HepG2 (cell line): ENCODE data around the gene FAM110A. TPM values are rescaled to one million over a fixed set of nuclear protein-coding genes. Genes with fewer than 3 reads are reported as not detected.

ENCODE experiments used
- ATAC-seq: fragments of 200-7000 bp; cut with Tn5 transposase; 3 replicates; pipeline ENCODE4 v1.9.1; 2020; ENCODE audit warnings: mild to moderate bottlenecking, moderate library complexity
- BruUV-seq: library from RNA; stranded (reverse); fragments of 400-500 nt; replicated peaks from 2 replicates; lab custom pipeline; 2021; lab: Mats Ljungman, UMichigan
- CTCF ChIA-PET: fragments of 300-600 bp; formaldehyde crosslinking; extraction: SDS; loops from one replicate; lab custom pipeline; 2021; ENCODE audit warnings: low total read pairs, inconsistent platforms, low intra/inter-chr PET ratio; lab: Yijun Ruan, JAX
- POLR2A ChIA-PET: fragments of 350-600 bp; sonication (Branson Sonifier 250); formaldehyde crosslinking; loops from one replicate; lab custom pipeline; 2020; ENCODE audit warnings: antibody characterized with exemption, inconsistent platforms; lab: Yijun Ruan, JAX
- DNase-seq: peaks from one replicate; pipeline ENCODE4 v3.0.0-alpha.2; 2015; ENCODE audit warnings: low spot score
- FAIRE-seq: peaks from 3 replicates; lab custom pipeline; 2011; peaks lifted over from hg19 to GRCh38; lab: Jason Lieb, UNC
- H2AFZ ChIP-seq: one replicate; pipeline ENCODE4 v1.6.1; 2011; ENCODE audit warnings: low read length, inconsistent platforms
- H3K27ac ChIP-seq: fragments of 300-600 bp; 3 replicates; pipeline ENCODE4 v1.8.0; 2011; ENCODE audit warnings: mixed run types, mild to moderate bottlenecking, mixed read lengths, low read length, inconsistent platforms; ENCODE audit not compliant: insufficient read depth; ENCODE audit errors: extremely low read length
- H3K27me3 ChIP-seq, 2 experiments: fragments of 200-600 bp in 1 of 2; 2 replicates in 1 of 2; 3 replicates in 1 of 2; pipeline versions ENCODE4 v1.6.0 to v1.8.0; 2011; ENCODE audit warnings: low read length in 2 of 2, mild to moderate bottlenecking in 2 of 2, moderate library complexity in 2 of 2, inconsistent platforms in 1 of 2; ENCODE audit not compliant: insufficient read depth in 2 of 2, control insufficient read depth in 1 of 2
- H3K36me3 ChIP-seq, 2 experiments: fragments of 200-600 bp in 1 of 2; replicated peaks in 1 of 2; 2 replicates in 1 of 2; 3 replicates in 1 of 2; pipeline versions ENCODE4 v1.5.1 to v1.8.0; 2011; ENCODE audit warnings: low read length in 2 of 2, inconsistent platforms in 1 of 2; ENCODE audit not compliant: insufficient read depth in 2 of 2, control insufficient read depth in 1 of 2
- H3K4me1 ChIP-seq: 2 replicates; pipeline ENCODE4 v1.5.1; 2012; ENCODE audit warnings: low read length, inconsistent platforms; ENCODE audit not compliant: insufficient read depth
- H3K4me2 ChIP-seq: 2 replicates; pipeline ENCODE4 v1.6.0; 2011; ENCODE audit warnings: low read depth, low read length, inconsistent platforms
- H3K4me3 ChIP-seq, 3 experiments: fragments of 200-600 bp in 1 of 3; sonication (generic), shearing (Covaris generic) in 1 of 3; replicated peaks in 1 of 3; 2 replicates each; pipeline ENCODE4 v1.5.1; 2011 to 2016; ENCODE audit warnings: low read length in 3 of 3, inconsistent platforms in 2 of 3, low read depth in 2 of 3, mild to moderate bottlenecking in 2 of 3, control low read depth in 1 of 3, mixed read lengths in 1 of 3; ENCODE audit not compliant: insufficient read depth in 1 of 3
- H3K79me2 ChIP-seq: one replicate; pipeline ENCODE4 v1.6.1; 2011; ENCODE audit warnings: low read length, inconsistent platforms; ENCODE audit not compliant: insufficient read depth
- H3K9ac ChIP-seq: 2 replicates; pipeline ENCODE4 v1.6.0; 2011; ENCODE audit warnings: mild to moderate bottlenecking, low read depth, low read length, inconsistent platforms; ENCODE audit not compliant: insufficient read depth
- H3K9me3 ChIP-seq: 2 replicates; pipeline ENCODE4 v1.5.1; 2012; ENCODE audit warnings: mild to moderate bottlenecking, low read length
- H4K20me1 ChIP-seq: 2 replicates; pipeline ENCODE4 v1.6.0; 2011; ENCODE audit warnings: inconsistent platforms, mild to moderate bottlenecking, low read length, moderate library complexity; ENCODE audit not compliant: insufficient read depth
- KDM2A ChIP-seq: sonication (generic); formaldehyde crosslinking; IDR thresholded peaks from 2 replicates; pipeline ENCODE4 v1.4.0; 2020; ENCODE audit warnings: low read depth, missing genetic modification reagents, borderline replicate concordance
- KMT2B ChIP-seq: IDR thresholded peaks from 2 replicates; pipeline ENCODE4 v1.6.1; 2016; ENCODE audit warnings: missing genetic modification reagents, missing compliant biosample characterization
- ZBTB38 ChIP-seq: sonication (generic); formaldehyde crosslinking; IDR thresholded peaks from 2 replicates; pipeline ENCODE4 v1.5.1; 2020; ENCODE audit warnings: mild to moderate bottlenecking, missing genetic modification reagents
- ZFP82 ChIP-seq: sonication (generic); formaldehyde crosslinking; IDR thresholded peaks from 2 replicates; pipeline ENCODE4 v1.5.1; 2020; ENCODE audit warnings: mild to moderate bottlenecking, missing genetic modification reagents, borderline replicate concordance
- ZNF343 ChIP-seq: sonication (generic); formaldehyde crosslinking; IDR thresholded peaks from 2 replicates; pipeline ENCODE4 v1.4.0; 2020; ENCODE audit warnings: mild to moderate bottlenecking, missing genetic modification reagents
- WGBS: methylation state at CpG from one replicate; pipeline ENCODE4 v1.1.6; 2017; ENCODE audit warnings: low lambda C conversion rate; 5-methylcytosine and 5-hydroxymethylcytosine counted together
- in situ Hi-C: cut with HindIII; loops from 2 replicates; pipeline ENCODE4 v1.10.0; 2017; ENCODE audit warnings: low pct_unique_long_range_greater_than_20kb; ENCODE audit not compliant: extremely low pct_ligation_motif_present
- intact Hi-C: fragments of 100-400 bp; cut with micrococcal nuclease; formaldehyde crosslinking; loops from one replicate; pipeline ENCODE4 v1.10.0; 2022; ENCODE audit not compliant: unreplicated experiment
- polyA plus RNA-seq, 8 experiments: library from polyadenylated mRNA; depleted of rRNA in 3 of 8; stranded (reverse) in 7 of 8; unstranded in 1 of 8; fragments of >200 nt; fragmentation: Illumina TruSeq in 4 of 8; extraction: Trizol in 4 of 8; gene quantifications; 2 replicates each; pipeline versions ENCODE4 v1.2.1 to v1.2.3, GENCODE V29; 2011 to 2016; ENCODE audit warnings: low read depth in 4 of 8, missing spikeins in 1 of 8, mixed read lengths in 1 of 8; ENCODE audit not compliant: insufficient read depth in 1 of 8
- total RNA-seq, 5 experiments: library from RNA; depleted of rRNA; stranded (reverse); fragments of >200 nt; fragmentation: Illumina TruSeq; extraction: Trizol; gene quantifications; 2 replicates each; pipeline ENCODE4 v1.2.3, GENCODE V29; 2016; ENCODE audit warnings: low read depth in 1 of 5
- TF ChIP-seq, protein P1 (sequence below): sonication (generic); formaldehyde crosslinking; IDR thresholded peaks from 2 replicates; pipeline ENCODE4 v1.4.0; 2020; ENCODE audit warnings: mild to moderate bottlenecking, missing genetic modification reagents
- TF ChIP-seq, protein P2 (sequence below): sonication (generic); formaldehyde crosslinking; IDR thresholded peaks from 2 replicates; pipeline ENCODE4 v1.4.0; 2020; ENCODE audit warnings: low read depth, mild to moderate bottlenecking, missing genetic modification reagents

Gene FAM110A
- total and polyA plus RNA-seq, 2 of the 13 experiments (the other 11 are each of a cell fraction or from before 2014, with no cell fraction given): 1.9 TPM

DNA sequence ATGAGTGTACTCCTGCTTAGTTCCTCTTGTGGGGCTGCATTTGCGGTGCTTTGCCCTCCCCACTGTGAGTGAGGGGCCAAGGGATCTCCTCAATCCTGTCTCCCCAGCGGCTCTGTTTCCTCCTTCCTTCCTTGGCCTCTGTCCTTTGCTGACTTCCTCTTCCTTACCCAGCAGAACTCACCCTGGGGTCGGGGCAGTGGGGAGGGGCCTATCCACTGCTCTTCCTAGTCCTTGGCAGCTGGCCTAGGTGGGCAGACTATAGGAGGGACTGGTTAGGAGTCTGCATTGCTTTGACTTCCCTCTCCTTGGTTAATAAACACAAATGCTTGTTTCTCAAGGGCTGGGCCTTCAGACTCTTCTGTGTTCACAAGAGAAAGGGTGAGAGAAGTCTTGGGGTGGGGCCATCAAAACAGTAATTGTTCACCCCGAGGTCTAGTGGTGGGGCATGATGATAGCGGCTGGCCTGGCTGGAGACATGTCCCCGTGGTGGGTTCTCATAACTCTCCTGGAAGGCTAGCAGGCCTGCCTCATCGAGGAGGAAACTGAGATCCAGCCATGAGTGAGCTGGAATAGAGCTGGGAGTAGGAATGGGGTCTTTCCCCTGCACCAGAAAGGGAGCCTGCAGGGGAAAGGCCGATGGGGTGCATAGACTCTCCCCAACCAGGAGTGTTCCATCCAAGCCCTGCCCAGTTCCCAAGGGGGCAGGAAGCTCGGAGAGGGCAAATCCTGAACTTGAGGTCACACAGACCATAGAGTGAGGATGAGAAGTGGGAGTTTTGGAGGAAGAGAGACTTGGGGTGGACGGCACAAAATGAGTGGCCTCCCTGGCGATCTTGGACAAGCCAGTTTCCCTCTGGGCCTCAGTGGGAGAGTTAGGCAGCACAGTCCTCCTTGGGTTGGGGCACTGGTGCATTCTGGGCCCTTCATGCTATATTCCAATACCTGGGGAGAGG lies 12.7 kb downstream of the FAM110A start:
- no peak overlapping the region for H2AFZ ChIP-seq
- H4K20me1 ChIP-seq: no peaks in the 10 kb centered on the region
- no peak overlapping the region for H3K9ac ChIP-seq
- intact Hi-C loops: no loop called here
- no peaks in the 10 kb centered on the region for H3K36me3 ChIP-seq
- no peaks in the 10 kb centered on the region for H3K27me3 ChIP-seq
- H3K9me3 ChIP-seq: no peaks in the 10 kb centered on the region
- FAIRE-seq (no peak), ATAC-seq (no peak), DNase-seq (no peak)
- no peak overlapping the region for H3K27ac ChIP-seq
- CTCF ChIA-PET: no interaction called here
- no peaks in the 10 kb centered on the region for H3K79me2 ChIP-seq
- no TSS peak for BruUV-seq
- in situ Hi-C loops: no loop called here
- POLR2A ChIA-PET: no interaction called here
- H3K4me1 ChIP-seq: peaks cover 7% of the 10 kb centered on the region; the same call in 1 of the 2 replicates
- TF ChIP-seq ZFP82 (CRISPR knock-in tag): no peak
- no peak for TF ChIP-seq ZNF343 (CRISPR knock-in tag)
- no peak for TF ChIP-seq ZBTB38 (CRISPR knock-in tag)
- TF ChIP-seq KDM2A (CRISPR knock-in tag): no peak
- TF ChIP-seq KMT2B (CRISPR knock-in tag): no peak
- TF ChIP-seq, protein P1, sequence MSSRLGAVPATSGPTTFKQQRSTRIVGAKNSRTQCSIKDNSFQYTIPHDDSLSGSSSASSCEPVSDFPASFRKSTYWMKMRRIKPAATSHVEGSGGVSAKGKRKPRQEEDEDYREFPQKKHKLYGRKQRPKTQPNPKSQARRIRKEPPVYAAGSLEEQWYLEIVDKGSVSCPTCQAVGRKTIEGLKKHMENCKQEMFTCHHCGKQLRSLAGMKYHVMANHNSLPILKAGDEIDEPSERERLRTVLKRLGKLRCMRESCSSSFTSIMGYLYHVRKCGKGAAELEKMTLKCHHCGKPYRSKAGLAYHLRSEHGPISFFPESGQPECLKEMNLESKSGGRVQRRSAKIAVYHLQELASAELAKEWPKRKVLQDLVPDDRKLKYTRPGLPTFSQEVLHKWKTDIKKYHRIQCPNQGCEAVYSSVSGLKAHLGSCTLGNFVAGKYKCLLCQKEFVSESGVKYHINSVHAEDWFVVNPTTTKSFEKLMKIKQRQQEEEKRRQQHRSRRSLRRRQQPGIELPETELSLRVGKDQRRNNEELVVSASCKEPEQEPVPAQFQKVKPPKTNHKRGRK: no peak
- TF ChIP-seq, protein P2, sequence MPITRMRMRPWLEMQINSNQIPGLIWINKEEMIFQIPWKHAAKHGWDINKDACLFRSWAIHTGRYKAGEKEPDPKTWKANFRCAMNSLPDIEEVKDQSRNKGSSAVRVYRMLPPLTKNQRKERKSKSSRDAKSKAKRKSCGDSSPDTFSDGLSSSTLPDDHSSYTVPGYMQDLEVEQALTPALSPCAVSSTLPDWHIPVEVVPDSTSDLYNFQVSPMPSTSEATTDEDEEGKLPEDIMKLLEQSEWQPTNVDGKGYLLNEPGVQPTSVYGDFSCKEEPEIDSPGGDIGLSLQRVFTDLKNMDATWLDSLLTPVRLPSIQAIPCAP (CRISPR knock-in tag): no peak
- 41% methylated on average over 11 of the region's 11 CpGs for WGBS
- H3K4me2 ChIP-seq: no peak overlapping the region
- H3K4me3 ChIP-seq: no peak overlapping the region
